PC-3 (cell line): Measurements from ENCODE around the gene MYH11. TPM values are rescaled to one million over a fixed set of nuclear protein-coding genes. Genes with fewer than 3 reads are reported as not detected.

Experiments
- ATAC-seq: fragments of 200-7000 bp; cut with Tn5 transposase; 2 replicates; pipeline ENCODE4 v1.9.1; 2020; ENCODE audit warnings: mild to moderate bottlenecking, moderate library complexity
- BruUV-seq: library from RNA; stranded (reverse); fragments of 400-500 nt; replicated peaks from 2 replicates; lab custom pipeline; 2021; lab: Mats Ljungman, UMichigan
- CTCF ChIA-PET: fragments of 300-600 bp; sonication (Branson Sonifier 250); formaldehyde crosslinking; loops from one replicate; lab custom pipeline; 2022; ENCODE audit warnings: antibody characterized with exemption; lab: Charles Lee
- POLR2A ChIA-PET: fragments of 300-600 bp; sonication (Branson Sonifier 250); formaldehyde crosslinking; loops from one replicate; lab custom pipeline; 2022; ENCODE audit warnings: antibody characterized with exemption; ENCODE audit not compliant: unreplicated experiment; lab: Charles Lee
- DNase-seq: peaks from one replicate; pipeline ENCODE4 v3.0.0-alpha.2; 2015
- H2AFZ ChIP-seq: fragments of 300-600 bp; sonication (generic); 2 replicates; pipeline ENCODE4 v1.6.0; 2016; ENCODE audit warnings: antibody characterized with exemption, low read length
- H3F3A ChIP-seq: fragments of 300-600 bp; sonication (generic); one replicate; pipeline ENCODE4 v1.6.0; 2017; ENCODE audit warnings: antibody characterized with exemption, low read length, control low read depth, mild to moderate bottlenecking; ENCODE audit not compliant: unreplicated experiment
- H3K27ac ChIP-seq: fragments of 300-600 bp; sonication (generic); 2 replicates; pipeline ENCODE4 v1.5.1; 2016; ENCODE audit warnings: mild to moderate bottlenecking, low read length
- H3K27me3 ChIP-seq: fragments of 300-600 bp; sonication (generic); 2 replicates; pipeline ENCODE4 v1.6.1; 2016; ENCODE audit warnings: low read length, mixed read lengths
- H3K36me3 ChIP-seq: fragments of 300-600 bp; sonication (generic); 2 replicates; pipeline ENCODE4 v1.6.1; 2016; ENCODE audit warnings: low read depth, mixed run types, low read length, mixed read lengths
- H3K4me1 ChIP-seq: fragments of 300-600 bp; sonication (generic); 2 replicates; pipeline ENCODE4 v1.5.1; 2016; ENCODE audit warnings: low read length; ENCODE audit not compliant: insufficient read depth
- H3K4me2 ChIP-seq: fragments of 300-600 bp; sonication (generic); 2 replicates; pipeline ENCODE4 v1.6.0; 2016; ENCODE audit warnings: low read length
- H3K4me3 ChIP-seq: fragments of 300-600 bp; sonication (generic); 2 replicates; pipeline ENCODE4 v1.5.1; 2016; ENCODE audit warnings: mild to moderate bottlenecking, low read length, mixed read lengths
- H3K79me2 ChIP-seq: fragments of 300-600 bp; sonication (generic); 2 replicates; pipeline ENCODE4 v1.6.1; 2017; ENCODE audit warnings: low read length, mixed read lengths
- H3K9ac ChIP-seq: fragments of 300-600 bp; sonication (generic); 2 replicates; pipeline ENCODE4 v1.6.0; 2016; ENCODE audit warnings: mild to moderate bottlenecking, low read length
- H3K9me2 ChIP-seq: fragments of 300-600 bp; sonication (generic); replicated peaks from 2 replicates; pipeline ENCODE4 v1.6.1; 2016; ENCODE audit warnings: mixed run types, low read length, mixed read lengths
- H3K9me3 ChIP-seq: fragments of 300-600 bp; sonication (generic); 2 replicates; pipeline ENCODE4 v1.6.1; 2016; ENCODE audit warnings: low read length, mixed read lengths
- H4K20me1 ChIP-seq: fragments of 300-600 bp; sonication (generic); 2 replicates; pipeline ENCODE4 v1.6.1; 2016; ENCODE audit warnings: low read length, mixed read lengths
- EZH2 ChIP-seq: fragments of 300-600 bp; sonication (generic); IDR thresholded peaks from one replicate; pipeline ENCODE4 v1.6.1; 2017; ENCODE audit warnings: antibody characterized with exemption, mild to moderate bottlenecking, low read length; ENCODE audit not compliant: unreplicated experiment
- EZH2phosphoT487 ChIP-seq: fragments of 300-600 bp; sonication (generic); IDR thresholded peaks from 2 replicates; pipeline ENCODE4 v1.6.1; 2018; ENCODE audit warnings: mild to moderate bottlenecking, antibody characterized with exemption, low read length, borderline replicate concordance
- intact Hi-C: fragments of 100-400 bp; cut with micrococcal nuclease; formaldehyde crosslinking; loops from 2 replicates; pipeline ENCODE4 v1.9.0; 2023
- total RNA-seq: library from RNA; depleted of rRNA; stranded (reverse); fragments of >200 nt; gene quantifications from 2 replicates; pipeline ENCODE4 v1.2.3, GENCODE V29; 2014
- TF ChIP-seq, protein P1 (sequence below): fragments of 300-600 bp; sonication (generic); conservative IDR thresholded peaks from 2 replicates; pipeline ENCODE4 v1.5.1; 2017; ENCODE audit warnings: antibody characterized with exemption, low read depth, mild to moderate bottlenecking, low read length

Gene MYH11
- total RNA-seq, 1 experiment from 2014 or later = not detected

DNA sequence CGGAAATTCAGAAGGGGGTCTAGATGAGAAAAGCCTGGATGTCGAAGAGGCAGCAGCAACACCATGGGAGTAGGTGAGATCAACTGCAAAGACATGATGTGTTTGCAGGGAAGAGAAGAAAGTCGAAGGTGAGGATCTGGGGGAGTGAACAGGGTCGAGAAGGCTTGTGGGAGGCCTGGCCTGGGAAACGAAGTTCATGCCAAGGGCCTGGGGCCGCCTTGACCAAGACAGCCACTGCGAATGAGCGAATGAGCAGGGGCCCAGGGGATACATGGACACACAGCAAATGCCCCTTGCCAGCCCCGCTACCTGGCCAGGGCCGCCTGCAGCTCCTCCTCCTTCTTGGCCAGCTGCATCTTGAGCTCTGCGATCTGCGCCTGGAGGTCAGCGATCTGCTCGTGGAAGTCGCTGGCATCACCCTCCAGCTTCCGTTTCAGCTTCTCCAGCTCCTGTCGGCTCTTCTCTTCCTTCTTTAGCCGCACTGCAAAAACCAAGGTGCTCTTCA is 119.6 kb downstream of the MYH11 start:
- Histone ChIP-seq H3K9me2 (no peaks in the 10 kb centered on the region), H3K27me3 (no peaks in the 10 kb centered on the region), H3K4me2 (no peak overlapping the region), H3K4me3 (no peak overlapping the region), H2AFZ (no peak overlapping the region), H4K20me1 (no peaks in the 10 kb centered on the region), H3K9ac (no peak overlapping the region), H3F3A (no peaks in the 10 kb centered on the region), H3K27ac (no peak overlapping the region), H3K4me1 (peaks cover 10% of the 10 kb centered on the region), H3K79me2 (no peaks in the 10 kb centered on the region), H3K9me3 (no peaks in the 10 kb centered on the region), H3K36me3 (no peaks in the 10 kb centered on the region)
- DNase-seq = no peak
- intact Hi-C loops = no loop called here
- ChIA-PET POLR2A (no interaction called here), CTCF (no interaction called here)
- no peak for TF ChIP-seq EZH2phosphoT487
- TF ChIP-seq EZH2 = no peak
- TF ChIP-seq, protein P1, sequence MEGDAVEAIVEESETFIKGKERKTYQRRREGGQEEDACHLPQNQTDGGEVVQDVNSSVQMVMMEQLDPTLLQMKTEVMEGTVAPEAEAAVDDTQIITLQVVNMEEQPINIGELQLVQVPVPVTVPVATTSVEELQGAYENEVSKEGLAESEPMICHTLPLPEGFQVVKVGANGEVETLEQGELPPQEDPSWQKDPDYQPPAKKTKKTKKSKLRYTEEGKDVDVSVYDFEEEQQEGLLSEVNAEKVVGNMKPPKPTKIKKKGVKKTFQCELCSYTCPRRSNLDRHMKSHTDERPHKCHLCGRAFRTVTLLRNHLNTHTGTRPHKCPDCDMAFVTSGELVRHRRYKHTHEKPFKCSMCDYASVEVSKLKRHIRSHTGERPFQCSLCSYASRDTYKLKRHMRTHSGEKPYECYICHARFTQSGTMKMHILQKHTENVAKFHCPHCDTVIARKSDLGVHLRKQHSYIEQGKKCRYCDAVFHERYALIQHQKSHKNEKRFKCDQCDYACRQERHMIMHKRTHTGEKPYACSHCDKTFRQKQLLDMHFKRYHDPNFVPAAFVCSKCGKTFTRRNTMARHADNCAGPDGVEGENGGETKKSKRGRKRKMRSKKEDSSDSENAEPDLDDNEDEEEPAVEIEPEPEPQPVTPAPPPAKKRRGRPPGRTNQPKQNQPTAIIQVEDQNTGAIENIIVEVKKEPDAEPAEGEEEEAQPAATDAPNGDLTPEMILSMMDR = no peak
- BruUV-seq = no TSS peak
- no peak for ATAC-seq

DNA sequence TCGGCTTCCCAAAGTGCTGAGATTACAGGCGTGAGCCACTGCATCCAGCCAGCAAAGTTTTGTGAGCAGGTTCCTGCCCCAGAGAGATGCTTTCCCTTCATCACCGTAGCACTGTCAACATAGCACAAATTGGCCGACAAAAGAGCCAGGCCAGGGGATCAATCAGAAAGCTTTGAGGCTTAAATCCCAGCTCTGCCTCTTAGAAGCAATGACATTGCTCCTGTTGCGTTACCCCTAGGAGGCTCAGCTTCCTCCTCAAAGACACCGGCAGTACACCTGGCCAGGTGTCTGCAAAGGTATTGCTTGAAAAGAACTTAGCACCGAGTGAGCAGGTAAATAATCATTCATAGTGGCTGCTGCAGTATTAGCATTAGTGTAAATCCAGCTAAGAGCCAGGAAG is 120.3 kb downstream of the MYH11 start:
- POLR2A ChIA-PET = no interaction called here
- no peak overlapping the region for H3K9ac ChIP-seq
- CTCF ChIA-PET = no interaction called here

DNA sequence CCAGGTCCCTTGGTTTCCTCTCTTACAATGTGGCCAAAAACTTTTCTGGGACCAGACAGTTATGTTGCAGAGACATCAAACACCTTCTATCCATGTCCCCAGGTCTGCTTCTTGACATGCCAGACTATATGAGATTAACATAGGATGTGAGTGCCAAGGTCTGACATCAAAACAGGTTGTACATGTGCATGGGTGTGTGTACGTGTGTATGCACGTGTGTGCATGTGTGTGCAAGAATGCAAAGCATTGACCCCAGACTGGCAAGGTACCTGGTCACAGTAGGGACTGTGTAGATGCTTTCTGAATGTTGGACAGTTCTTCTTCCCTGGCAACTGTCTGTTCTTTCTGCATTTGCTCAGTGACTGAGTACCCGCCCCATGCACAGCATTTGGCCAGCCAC is 121.2 kb downstream of the MYH11 start:
- H3K4me2 ChIP-seq = no peak overlapping the region
- no TSS peak for BruUV-seq
- H3K9me2 ChIP-seq = no peaks in the 10 kb centered on the region
- H3K79me2 ChIP-seq = no peaks in the 10 kb centered on the region
- H3K4me3 ChIP-seq = no peak overlapping the region
- no peaks in the 10 kb centered on the region for H3K27me3 ChIP-seq
- H2AFZ ChIP-seq = no peak overlapping the region
- DNase-seq (no peak), ATAC-seq (no peak)
- H3K4me1 ChIP-seq = peaks cover 10% of the 10 kb centered on the region
- CTCF ChIA-PET = no interaction called here
- intact Hi-C loops = no loop called here
- no peaks in the 10 kb centered on the region for H4K20me1 ChIP-seq
- TF ChIP-seq, protein P1 = no peak
- TF ChIP-seq EZH2phosphoT487 (no peak), EZH2 (no peak)
- H3K36me3 ChIP-seq = no peaks in the 10 kb centered on the region
- H3K9me3 ChIP-seq = no peaks in the 10 kb centered on the region
- H3K27ac ChIP-seq = no peak overlapping the region
- no peak overlapping the region for H3K9ac ChIP-seq
- POLR2A ChIA-PET = no interaction called here
- no peaks in the 10 kb centered on the region for H3F3A ChIP-seq

More for the DNA sequence above, 120.3 kb downstream of the MYH11 start:
- Histone ChIP-seq H3F3A (no peaks in the 10 kb centered on the region), H3K27ac (no peak overlapping the region), H3K4me1 (peaks cover 10% of the 10 kb centered on the region), H3K9me3 (no peaks in the 10 kb centered on the region), H2AFZ (no peak overlapping the region), H4K20me1 (no peaks in the 10 kb centered on the region), H3K27me3 (no peaks in the 10 kb centered on the region), H3K9me2 (no peaks in the 10 kb centered on the region), H3K36me3 (no peaks in the 10 kb centered on the region), H3K79me2 (no peaks in the 10 kb centered on the region), H3K4me3 (no peak overlapping the region), H3K4me2 (no peak overlapping the region)
- intact Hi-C loops = no loop called here
- BruUV-seq = no TSS peak
- ATAC-seq (no peak), DNase-seq (no peak)
- TF ChIP-seq, protein P1 = no peak
- TF ChIP-seq EZH2phosphoT487 = no peak
- TF ChIP-seq EZH2 = no peak
